Measurements from ENCODE around the gene NDUFV3.
"Not testable (repeated sequence)": the region's sequence is repeated elsewhere in the genome, so short reads cannot be mapped to it uniquely, and the experiment has no call there.

Gene NDUFV3

GRCh38 chr21:42941696-42942085, 48.6 kb downstream of the NDUFV3 start:
- no peak for DNase-seq (ENCODE audit: extremely low read depth, low read depth)
- H3K4me3 ChIP-seq (replicated peaks; ENCODE audit: low read depth, low read length): no peak overlapping the region
- no peak for TF ChIP-seq CTCF (IDR thresholded peaks at IDR 0.05; ENCODE audit: low read depth, low read length, missing control alignments)

DNA sequence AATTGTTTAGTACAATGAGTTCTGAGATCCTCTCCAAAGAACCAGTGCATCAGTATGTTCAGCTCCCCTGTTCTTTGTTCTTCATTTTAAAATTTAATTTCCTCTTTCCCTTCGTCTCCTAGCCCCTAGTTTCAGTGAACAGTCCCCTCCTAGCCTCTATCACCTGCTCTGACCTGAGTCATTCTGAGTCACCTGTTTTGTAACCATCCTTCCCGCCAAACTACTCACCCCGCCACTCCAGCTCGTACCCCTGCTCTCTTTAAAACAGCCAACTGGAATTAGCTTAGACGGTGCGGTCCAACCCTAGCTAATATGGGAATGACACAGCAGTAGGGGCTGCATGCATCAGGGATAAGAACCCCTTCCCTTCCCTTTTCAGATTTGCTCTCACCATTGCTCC, 49.1 kb downstream of the NDUFV3 start:
- DNase-seq (ENCODE audit: extremely low read depth, low read depth): no peak
- no peak overlapping the region for H3K4me3 ChIP-seq (replicated peaks; ENCODE audit: low read depth, low read length)
- no peak for TF ChIP-seq CTCF (IDR thresholded peaks at IDR 0.05; ENCODE audit: low read depth, low read length, missing control alignments)

GRCh38 chr21:42949094-42949755, 56.1 kb downstream of the NDUFV3 start:
- not testable (repeated sequence) for DNase-seq (ENCODE audit: extremely low read depth, low read depth)

DNA sequence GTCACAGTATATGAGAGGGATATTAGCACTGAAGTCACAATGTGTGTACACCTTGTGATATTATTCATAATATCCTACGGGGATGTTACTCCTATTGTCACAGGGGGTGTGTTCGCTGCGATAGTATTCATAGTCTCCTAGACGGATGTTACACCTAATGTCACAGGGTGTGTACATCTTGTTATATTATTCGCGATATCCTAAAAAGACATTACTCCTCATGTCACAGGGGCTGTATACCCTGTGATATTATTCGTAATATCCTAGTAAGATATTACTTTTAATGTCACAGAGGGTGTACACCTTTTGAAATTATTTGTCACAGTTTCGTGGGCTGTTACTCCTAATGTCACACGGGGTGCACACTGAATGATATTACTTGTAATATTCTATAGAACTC, 58.1 kb downstream of the NDUFV3 start:
- not testable (repeated sequence) for H3K4me3 ChIP-seq (replicated peaks; ENCODE audit: low read depth, low read length); DNase-seq (ENCODE audit: extremely low read depth, low read depth)

More at GRCh38 chr21:42949094-42949755, 56.1 kb downstream of the NDUFV3 start:
- H3K4me3 ChIP-seq (replicated peaks; ENCODE audit: low read depth, low read length): not testable (repeated sequence)

DNA sequence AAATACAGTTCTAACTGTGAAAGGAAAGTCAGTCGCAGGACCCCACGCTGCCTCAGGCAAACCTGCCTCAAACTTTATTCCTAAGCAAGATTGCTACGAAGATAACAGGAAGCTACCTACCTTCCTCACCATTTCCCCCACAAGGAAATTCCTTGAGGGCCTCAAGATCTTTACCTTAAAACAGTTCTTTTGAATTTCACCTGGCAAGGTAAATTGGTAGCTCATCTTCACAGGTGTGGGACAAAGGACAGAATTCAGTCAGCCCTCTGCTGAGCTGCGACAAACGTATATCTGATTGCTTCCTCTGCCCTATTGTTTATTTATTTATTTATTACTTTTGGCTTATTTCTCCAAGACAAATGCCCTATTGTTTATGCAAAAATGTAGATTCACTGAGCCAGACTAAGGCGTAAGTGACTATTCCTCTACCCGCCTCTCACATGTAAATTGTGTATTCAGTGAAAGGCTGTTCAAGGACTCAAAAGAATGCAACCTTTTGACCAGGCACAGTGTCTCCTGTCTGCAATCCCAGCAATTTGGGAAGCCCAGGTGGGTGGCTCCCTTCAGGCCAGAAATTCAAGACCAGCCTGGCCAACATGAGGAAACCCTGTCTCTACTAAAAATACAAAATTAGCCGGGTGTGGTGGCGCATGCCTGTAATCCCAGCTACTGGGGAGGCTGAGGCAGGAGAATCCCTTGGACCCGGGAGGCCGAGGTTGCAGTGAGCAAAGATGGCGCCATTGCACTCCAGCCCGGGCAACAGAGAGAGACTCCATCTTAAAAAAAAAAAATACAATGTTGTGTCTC, 63.9 kb downstream of the NDUFV3 start:
- DNase-seq (ENCODE audit: extremely low read depth, low read depth): no peak
- no peak overlapping the region for H3K4me3 ChIP-seq (replicated peaks; ENCODE audit: low read depth, low read length)
- no peak for TF ChIP-seq CTCF (IDR thresholded peaks at IDR 0.05; ENCODE audit: low read depth, low read length, missing control alignments)

DNA sequence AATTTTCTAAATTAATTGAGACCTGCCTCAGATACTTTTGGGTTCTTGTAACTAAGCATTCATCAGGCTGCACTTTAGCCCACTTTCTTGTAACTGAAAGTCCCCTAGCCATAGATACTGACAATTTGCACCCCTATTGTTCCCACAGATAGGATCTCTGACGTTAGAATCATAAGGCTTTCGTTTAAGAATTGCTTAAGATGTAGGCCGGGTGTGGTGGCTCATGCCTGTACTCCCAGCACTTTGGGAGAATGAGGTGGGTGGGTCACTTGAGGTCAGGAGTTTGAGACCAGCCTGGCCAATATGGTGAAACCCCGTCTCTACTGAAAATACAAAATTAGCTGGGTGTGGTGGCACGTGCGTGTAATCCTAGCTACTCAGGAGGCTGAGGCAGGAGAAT, 65.0 kb downstream of the NDUFV3 start:
- not testable (repeated sequence) for DNase-seq (ENCODE audit: extremely low read depth, low read depth); H3K4me3 ChIP-seq (replicated peaks; ENCODE audit: low read depth, low read length)

GRCh38 chr21:42959728-42960127, 66.6 kb downstream of the NDUFV3 start:
- no peak for TF ChIP-seq CTCF (IDR thresholded peaks at IDR 0.05; ENCODE audit: low read depth, low read length, missing control alignments)
- no peak overlapping the region for H3K4me3 ChIP-seq (replicated peaks; ENCODE audit: low read depth, low read length)
- DNase-seq (ENCODE audit: extremely low read depth, low read depth): no peak

DNA sequence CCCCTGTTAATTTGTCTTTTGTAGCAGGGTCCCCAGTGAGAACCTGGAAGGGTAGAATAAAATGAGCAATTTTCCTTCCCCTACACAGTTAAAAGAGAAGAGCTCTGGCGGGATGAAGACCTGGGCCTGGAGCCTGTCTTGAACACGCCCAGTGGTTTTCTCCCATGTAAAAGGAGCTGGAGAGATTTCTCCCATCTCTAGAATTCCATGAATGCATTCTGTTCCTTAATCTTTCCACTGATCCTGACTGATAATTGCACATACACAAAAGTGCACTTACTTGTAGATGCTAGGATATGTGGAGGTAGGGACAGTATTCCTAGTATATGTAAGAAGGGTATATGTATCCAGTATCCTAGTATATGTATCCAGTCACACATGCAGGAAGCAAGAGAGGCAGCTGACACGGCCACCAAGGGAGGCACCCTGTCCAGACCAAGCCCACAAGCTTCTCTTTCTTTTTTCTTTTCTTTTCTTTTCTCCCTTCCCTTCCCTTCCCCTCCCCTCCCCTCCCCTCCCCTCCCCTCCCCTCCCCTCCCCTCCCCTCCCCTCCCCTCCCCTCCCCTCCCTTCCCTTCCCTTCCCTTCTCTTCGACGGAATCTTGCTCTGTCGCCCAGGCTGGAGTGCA, 69.4 kb downstream of the NDUFV3 start:
- TF ChIP-seq CTCF (IDR thresholded peaks at IDR 0.05; ENCODE audit: low read depth, low read length, missing control alignments): no peak

More for the DNA sequence above, 69.4 kb downstream of the NDUFV3 start:
- H3K4me3 ChIP-seq (replicated peaks; ENCODE audit: low read depth, low read length): no peak overlapping the region
- DNase-seq (ENCODE audit: extremely low read depth, low read depth): no peak

Measured in HFF-Myc (cell line).